Loucy (cell line): ENCODE measurements around the gene TECPR1.

ENCODE experiments used
- H2AFZ ChIP-seq: fragments of 200-600 bp; sonication (generic); 2 replicates; pipeline ENCODE4 v1.6.0; 2016; ENCODE audit warnings: antibody characterized with exemption, mild to moderate bottlenecking, low read length, moderate library complexity
- H3F3A ChIP-seq: fragments of 200-600 bp; 2 replicates; pipeline ENCODE4 v1.6.0; 2016; ENCODE audit warnings: antibody characterized with exemption, low read depth, mild to moderate bottlenecking
- H3K27me3 ChIP-seq: fragments of 200-600 bp; sonication (generic); 2 replicates; pipeline ENCODE4 v1.6.1; 2014; ENCODE audit warnings: low read length, mild to moderate bottlenecking; ENCODE audit not compliant: insufficient read depth, poor library complexity, severe bottlenecking
- H3K36me3 ChIP-seq: fragments of 200-600 bp; sonication (generic); 2 replicates; pipeline ENCODE4 v1.6.1; 2016; ENCODE audit warnings: low read length; ENCODE audit not compliant: insufficient read depth
- H3K4me1 ChIP-seq: fragments of 200-600 bp; sonication (generic); 2 replicates; pipeline ENCODE4 v1.5.1; 2014; ENCODE audit warnings: low read length, mild to moderate bottlenecking; ENCODE audit not compliant: insufficient read depth, poor library complexity, severe bottlenecking
- H3K4me2 ChIP-seq: fragments of 200-600 bp; sonication (generic); 2 replicates; pipeline ENCODE4 v1.6.0; 2014; ENCODE audit warnings: antibody characterized with exemption, low read length, low read depth, mild to moderate bottlenecking; ENCODE audit not compliant: poor library complexity, severe bottlenecking
- H3K4me3 ChIP-seq: fragments of 200-600 bp; sonication (generic); 2 replicates; pipeline ENCODE4 v1.5.1; 2014; ENCODE audit warnings: low read length, mild to moderate bottlenecking, mixed read lengths; ENCODE audit not compliant: poor library complexity, severe bottlenecking
- H3K79me2 ChIP-seq: fragments of 200-600 bp; sonication (generic); 2 replicates; pipeline ENCODE4 v1.6.1; 2014; ENCODE audit warnings: low read length; ENCODE audit not compliant: insufficient read depth
- H3K9ac ChIP-seq: fragments of 200-600 bp; sonication (generic); 2 replicates; pipeline ENCODE4 v1.6.0; 2014; ENCODE audit warnings: mild to moderate bottlenecking, low read depth, low read length, moderate library complexity; ENCODE audit not compliant: poor library complexity, severe bottlenecking
- H3K9me2 ChIP-seq: fragments of 200-600 bp; sonication (generic); replicated peaks from 2 replicates; pipeline ENCODE4 v1.6.1; 2016; ENCODE audit warnings: low read depth, low read length, mixed read lengths
- H3K9me3 ChIP-seq: fragments of 200-600 bp; sonication (generic); 2 replicates; pipeline ENCODE4 v1.6.1; 2014; ENCODE audit warnings: mild to moderate bottlenecking, antibody characterized with exemption, low read length, low read depth; ENCODE audit not compliant: insufficient read depth
- H4K20me1 ChIP-seq: fragments of 200-600 bp; sonication (generic); 2 replicates; pipeline ENCODE4 v1.6.0; 2014; ENCODE audit warnings: antibody characterized with exemption, low read length, mild to moderate bottlenecking; ENCODE audit not compliant: insufficient read depth, poor library complexity, severe bottlenecking
- EZH2phosphoT487 ChIP-seq: fragments of 200-600 bp; IDR thresholded peaks from 2 replicates; pipeline ENCODE4 v1.6.1; 2018; ENCODE audit warnings: antibody characterized with exemption, mild to moderate bottlenecking, moderate library complexity, borderline replicate concordance
- TF ChIP-seq, protein P1 (sequence below): fragments of 200-600 bp; sonication (generic); conservative IDR thresholded peaks from 2 replicates; pipeline ENCODE4 v1.5.1; 2014; ENCODE audit warnings: mild to moderate bottlenecking, antibody characterized with exemption, low read length

Gene TECPR1

DNA sequence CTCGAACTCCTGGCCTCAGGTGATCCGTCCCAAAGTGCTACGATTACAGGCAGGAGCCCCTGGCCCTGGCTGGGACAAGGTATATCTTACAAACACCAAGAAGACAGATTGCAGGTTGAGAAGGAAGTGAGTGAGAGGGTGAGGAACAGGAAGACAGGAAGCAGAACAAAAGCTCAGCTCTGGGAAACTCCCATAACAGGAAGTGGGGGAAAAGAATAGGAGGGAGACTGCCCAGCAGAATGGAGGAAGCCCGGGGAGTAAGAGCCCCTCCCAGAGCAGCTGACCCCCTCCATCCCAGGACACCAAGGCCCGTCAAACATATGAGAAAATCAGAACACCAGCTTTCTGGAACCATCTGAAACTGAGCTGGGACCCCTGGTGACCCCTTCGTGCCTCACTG, 2.9 kb downstream of the TECPR1 start:
- peaks cover 29% of the 10 kb centered on the region for H3K79me2 ChIP-seq
- H3K27me3 ChIP-seq = no peaks in the 10 kb centered on the region
- peaks cover 7% of the 10 kb centered on the region for H4K20me1 ChIP-seq
- H2AFZ ChIP-seq = no peak overlapping the region
- H3K4me3 ChIP-seq = peak overlapping the region; percentile 31
- no peaks in the 10 kb centered on the region; the same call in 1 of the 2 replicates for H3K36me3 ChIP-seq
- TF ChIP-seq EZH2phosphoT487 = no peak
- TF ChIP-seq, protein P1, sequence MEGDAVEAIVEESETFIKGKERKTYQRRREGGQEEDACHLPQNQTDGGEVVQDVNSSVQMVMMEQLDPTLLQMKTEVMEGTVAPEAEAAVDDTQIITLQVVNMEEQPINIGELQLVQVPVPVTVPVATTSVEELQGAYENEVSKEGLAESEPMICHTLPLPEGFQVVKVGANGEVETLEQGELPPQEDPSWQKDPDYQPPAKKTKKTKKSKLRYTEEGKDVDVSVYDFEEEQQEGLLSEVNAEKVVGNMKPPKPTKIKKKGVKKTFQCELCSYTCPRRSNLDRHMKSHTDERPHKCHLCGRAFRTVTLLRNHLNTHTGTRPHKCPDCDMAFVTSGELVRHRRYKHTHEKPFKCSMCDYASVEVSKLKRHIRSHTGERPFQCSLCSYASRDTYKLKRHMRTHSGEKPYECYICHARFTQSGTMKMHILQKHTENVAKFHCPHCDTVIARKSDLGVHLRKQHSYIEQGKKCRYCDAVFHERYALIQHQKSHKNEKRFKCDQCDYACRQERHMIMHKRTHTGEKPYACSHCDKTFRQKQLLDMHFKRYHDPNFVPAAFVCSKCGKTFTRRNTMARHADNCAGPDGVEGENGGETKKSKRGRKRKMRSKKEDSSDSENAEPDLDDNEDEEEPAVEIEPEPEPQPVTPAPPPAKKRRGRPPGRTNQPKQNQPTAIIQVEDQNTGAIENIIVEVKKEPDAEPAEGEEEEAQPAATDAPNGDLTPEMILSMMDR = no peak
- H3K9ac ChIP-seq = no peak overlapping the region
- H3K9me3 ChIP-seq = no peaks in the 10 kb centered on the region
- peaks cover 20% of the 10 kb centered on the region for H3K4me1 ChIP-seq
- no peaks in the 10 kb centered on the region for H3F3A ChIP-seq
- peak overlapping the region; percentile 95 for H3K4me2 ChIP-seq
- no peaks in the 10 kb centered on the region for H3K9me2 ChIP-seq

DNA sequence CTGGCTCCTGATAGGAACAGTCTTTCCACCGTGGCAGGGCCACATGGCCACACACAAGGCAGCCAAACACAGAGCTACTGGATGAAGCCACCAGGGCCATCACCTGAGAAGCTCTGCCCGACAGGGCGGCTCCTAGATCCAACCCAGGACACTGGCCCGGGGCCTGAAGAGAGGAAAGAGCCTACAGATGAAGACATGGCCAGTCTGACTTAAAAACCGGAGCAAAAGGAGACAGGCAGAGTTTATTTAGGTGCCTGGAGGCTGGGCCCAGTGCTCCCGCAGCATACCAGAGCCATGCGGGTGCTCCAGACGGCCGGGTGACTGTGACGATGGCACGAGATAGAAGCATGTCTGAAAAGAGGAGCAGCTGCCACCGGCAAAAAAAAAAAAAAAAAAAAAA, 3.9 kb downstream of the TECPR1 start:
- peaks cover 25% of the 10 kb centered on the region for H3K79me2 ChIP-seq
- no peaks in the 10 kb centered on the region for H3F3A ChIP-seq
- no peak overlapping the region for H2AFZ ChIP-seq
- no peaks in the 10 kb centered on the region for H3K9me3 ChIP-seq
- H3K27me3 ChIP-seq = no peaks in the 10 kb centered on the region
- no peak overlapping the region for H3K4me3 ChIP-seq
- peaks cover 7% of the 10 kb centered on the region for H4K20me1 ChIP-seq
- no peaks in the 10 kb centered on the region for H3K9me2 ChIP-seq
- no peak overlapping the region for H3K9ac ChIP-seq
- no peak overlapping the region for H3K4me2 ChIP-seq
- H3K36me3 ChIP-seq = no peaks in the 10 kb centered on the region; the same call in 1 of the 2 replicates
- peaks cover 16% of the 10 kb centered on the region for H3K4me1 ChIP-seq
- TF ChIP-seq, protein P1 = no peak
- TF ChIP-seq EZH2phosphoT487 = no peak

DNA sequence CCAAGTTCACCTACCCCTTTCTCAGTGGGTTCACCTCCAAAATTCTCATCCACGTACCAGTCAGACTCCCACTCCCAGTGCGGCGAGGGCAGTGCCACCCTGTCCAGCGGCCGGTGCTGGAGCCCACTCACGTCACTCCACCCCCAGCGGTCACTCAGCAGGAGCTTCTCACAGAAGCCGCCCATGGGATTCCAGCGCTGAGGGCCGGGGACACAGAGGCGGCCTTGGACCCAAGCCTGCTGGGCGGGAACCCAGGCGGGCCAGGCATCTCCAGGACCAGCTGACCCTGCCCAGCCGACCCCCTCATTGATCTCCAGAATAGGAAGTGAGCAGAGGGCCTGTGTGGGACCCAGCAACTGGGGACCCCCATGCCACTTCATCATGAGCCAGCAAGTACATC, 7.2 kb downstream of the TECPR1 start:
- no peak for TF ChIP-seq EZH2phosphoT487
- TF ChIP-seq, protein P1 = no peak
- H3K9ac ChIP-seq = no peak overlapping the region
- H3F3A ChIP-seq = no peaks in the 10 kb centered on the region
- H4K20me1 ChIP-seq = no peaks in the 10 kb centered on the region
- H3K4me2 ChIP-seq = no peak overlapping the region
- no peaks in the 10 kb centered on the region for H3K27me3 ChIP-seq
- H3K36me3 ChIP-seq = no peaks in the 10 kb centered on the region; the same call in 1 of the 2 replicates
- no peaks in the 10 kb centered on the region for H3K9me2 ChIP-seq
- no peak overlapping the region for H3K4me3 ChIP-seq
- H2AFZ ChIP-seq = no peak overlapping the region
- peaks cover 3% of the 10 kb centered on the region; the same call in 1 of the 2 replicates for H3K79me2 ChIP-seq
- peaks cover 6% of the 10 kb centered on the region for H3K4me1 ChIP-seq
- no peaks in the 10 kb centered on the region for H3K9me3 ChIP-seq
